HG02610 (cell line): Measurements from ENCODE around the gene SLC44A2.
"Not testable (repeated sequence)": the region's sequence is repeated elsewhere in the genome, so short reads cannot be mapped to it uniquely, and the experiment has no call there.

Source experiments
- ATAC-seq: cut with Tn5 transposase; IDR thresholded peaks from one replicate; pipeline ENCODE4 v1.9.1; 2021; ENCODE audit warnings: mild to moderate bottlenecking, moderate library complexity; ENCODE audit not compliant: unreplicated experiment

The SLC44A2 gene

DNA sequence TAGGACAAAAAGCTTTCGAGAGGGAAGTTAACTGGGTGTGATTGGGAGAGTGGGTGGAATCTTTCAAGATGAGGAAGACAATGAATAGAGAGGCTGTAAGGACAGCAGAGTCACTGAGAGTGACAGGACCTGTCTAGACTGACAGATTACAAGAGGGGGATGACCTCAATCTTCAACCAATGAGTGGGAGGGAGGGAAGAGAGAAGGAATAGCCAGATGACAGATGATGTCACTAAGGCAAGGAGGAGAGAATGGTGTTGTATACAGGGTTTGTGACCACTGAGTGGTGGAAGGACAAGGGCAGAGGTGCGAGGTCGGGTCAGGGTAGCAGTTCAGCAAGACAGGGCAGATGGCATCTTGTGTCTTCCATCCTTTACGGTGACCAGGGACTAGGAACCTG is 23.0 kb downstream of the SLC44A2 start:
- ATAC-seq, result no peak

DNA sequence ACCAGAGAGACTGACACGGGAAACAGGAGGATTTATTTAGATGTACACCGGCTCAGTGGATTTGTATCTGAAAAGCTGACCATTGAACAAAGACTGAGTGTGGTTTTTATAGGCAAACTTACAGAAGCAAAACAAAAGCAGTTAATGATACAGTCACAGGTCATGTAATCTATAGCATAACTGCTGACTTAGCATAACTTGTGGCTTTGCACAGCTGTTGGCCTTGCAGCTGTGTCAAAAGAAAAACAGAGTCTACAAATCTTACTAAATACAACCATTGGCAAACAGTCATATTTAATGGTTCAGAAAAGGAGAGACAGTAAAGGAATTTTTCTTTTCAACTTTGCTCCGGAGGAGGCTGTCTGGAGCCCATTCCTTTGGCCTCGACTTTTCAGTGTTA is 26.5 kb downstream of the SLC44A2 start:
- no peak for ATAC-seq

DNA sequence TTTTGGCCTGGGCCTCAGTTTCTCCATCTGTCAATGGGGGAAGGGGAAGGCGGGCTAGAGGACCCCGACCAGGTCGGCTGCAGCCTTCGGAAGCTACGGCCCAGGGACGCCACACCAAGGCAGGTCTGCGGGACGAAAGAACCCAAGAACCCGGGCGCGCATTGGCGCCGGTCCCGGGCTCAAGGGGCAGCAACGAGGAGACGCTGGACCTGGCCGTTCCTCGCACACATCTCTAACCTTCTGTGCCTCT is 28.1 kb downstream of the SLC44A2 start:
- ATAC-seq, result no peak

DNA sequence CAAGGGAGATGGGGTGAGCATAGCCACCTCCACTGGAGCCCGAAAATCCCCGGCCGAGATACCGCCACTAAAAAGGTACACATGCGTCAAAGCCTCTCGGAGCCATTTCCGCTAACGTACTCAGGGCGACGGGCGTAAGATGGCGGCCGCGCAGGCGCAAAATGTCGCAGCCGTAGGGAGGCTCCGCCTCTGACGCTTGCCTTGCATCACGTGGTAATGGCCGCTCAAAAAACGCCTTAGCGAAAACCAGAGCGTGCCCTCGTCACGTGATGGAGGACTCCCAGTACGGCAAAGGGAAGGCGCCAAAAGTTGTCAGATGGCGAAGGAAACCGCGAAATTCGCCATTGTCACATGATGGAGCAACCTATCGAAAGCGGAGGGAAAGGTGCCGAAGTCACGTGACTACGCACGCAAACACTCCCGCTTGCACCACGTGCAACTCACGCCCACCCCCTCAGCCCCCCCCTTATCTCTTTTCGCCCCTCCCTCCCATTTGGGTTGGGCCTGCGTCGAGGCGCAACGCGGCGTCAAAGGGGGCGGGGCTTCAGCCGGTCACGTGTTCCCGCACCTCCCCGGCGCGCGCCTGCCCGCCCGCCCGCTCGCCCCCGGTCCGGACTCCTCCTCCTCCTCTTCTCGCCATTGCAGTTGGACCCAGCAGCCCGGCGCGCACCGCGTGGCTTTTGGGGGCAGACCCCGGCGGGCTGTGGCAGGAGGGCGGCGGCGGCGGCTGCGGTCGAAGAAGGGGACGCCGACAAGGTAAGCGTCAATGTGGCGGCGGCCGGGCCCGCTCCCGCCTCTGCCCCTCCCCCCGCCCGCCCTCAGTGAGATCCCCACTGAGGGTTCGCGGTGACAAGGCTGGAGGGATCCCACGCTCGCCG is 28.6 kb downstream of the SLC44A2 start, which contains the start of gene ILF3:
ILF3 (plus strand) TSS at position 615 of the 878 bp plus-strand sequence. CDS start 16,260 bp downstream, outside the sequence.
- ATAC-seq, result peak; percentile 72

DNA sequence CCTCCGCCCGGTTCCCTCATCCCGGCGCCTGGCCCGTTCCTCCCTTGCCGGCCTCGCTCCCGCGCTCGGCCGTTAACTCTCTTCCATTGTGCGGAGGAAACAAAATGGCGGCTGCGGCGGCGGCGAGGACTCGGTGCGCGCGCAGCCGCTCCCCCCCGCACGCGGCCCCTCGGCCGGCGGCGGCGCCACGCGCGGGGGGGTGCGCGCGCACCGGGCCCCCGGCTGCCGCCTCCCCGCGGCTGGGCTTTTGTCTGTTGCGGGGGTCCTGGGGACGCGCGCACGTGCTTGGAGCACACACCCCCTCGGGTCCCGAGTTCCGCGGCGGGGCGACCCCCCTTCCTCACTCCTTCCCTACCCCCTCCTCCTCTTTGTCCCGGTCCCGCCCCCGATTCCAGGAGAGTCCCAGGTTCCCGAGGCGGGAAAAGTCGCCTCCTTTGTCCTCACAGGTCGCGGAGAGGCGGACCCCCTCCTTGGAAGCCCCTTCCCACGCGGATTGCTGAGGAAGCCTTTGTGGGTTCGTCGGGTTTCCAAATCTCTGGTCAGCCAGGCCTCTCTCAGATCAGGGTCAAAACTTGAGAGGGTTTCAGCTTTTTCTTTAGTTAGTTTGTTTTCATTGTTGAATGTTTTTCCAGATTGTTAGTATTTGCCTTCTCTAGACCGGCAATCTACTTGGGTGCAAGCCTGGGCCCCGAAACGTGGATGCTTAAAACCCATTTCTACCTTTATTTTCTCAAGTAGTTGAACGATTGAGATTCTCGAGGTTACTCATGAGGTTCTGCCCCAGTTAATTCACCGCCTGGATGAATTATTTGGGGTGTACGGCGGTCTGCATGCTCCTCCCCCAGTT is 29.5 kb downstream of the SLC44A2 start:
- no peak for ATAC-seq

DNA sequence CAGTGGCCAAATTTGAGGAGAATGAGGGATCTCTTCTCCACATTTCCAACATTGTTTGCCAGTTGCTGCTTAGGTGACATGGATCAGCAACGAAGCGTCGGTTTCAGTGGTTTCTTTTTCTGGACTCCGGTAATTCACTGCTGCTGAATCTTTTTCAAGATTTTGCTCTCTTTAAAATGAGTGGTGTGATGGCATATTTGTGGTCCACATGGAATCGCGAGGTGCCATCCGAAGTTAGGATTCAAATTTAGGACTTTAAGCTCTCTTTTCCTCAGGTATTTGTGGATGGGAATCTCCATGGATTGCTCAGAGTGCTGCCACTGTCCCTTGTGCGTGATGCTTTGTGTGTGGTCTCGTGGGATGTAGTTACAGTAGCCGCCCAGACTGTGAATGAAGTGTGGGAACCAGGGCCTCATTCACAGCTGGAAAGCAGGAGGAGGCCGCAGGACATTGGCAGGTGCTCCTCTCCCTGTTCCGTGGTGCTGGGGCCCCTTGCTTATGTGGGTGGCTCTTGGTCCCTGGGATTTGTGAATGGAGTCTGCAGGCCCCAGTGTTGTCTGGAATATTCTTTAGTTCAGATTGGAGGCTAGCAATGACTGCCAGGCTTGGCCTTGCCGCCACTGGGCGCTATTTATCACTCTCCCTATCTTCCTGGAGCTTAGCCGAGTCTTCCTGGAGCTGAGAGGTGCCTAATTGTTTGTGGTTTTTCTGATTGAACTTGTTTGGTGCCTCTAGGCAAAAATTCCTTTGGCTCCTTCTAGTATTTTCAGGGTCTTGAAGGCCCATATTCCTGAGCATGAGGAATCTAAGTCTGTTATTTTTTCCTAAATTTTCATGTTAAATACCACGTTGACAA is 30.3 kb downstream of the SLC44A2 start:
- no peak for ATAC-seq

DNA sequence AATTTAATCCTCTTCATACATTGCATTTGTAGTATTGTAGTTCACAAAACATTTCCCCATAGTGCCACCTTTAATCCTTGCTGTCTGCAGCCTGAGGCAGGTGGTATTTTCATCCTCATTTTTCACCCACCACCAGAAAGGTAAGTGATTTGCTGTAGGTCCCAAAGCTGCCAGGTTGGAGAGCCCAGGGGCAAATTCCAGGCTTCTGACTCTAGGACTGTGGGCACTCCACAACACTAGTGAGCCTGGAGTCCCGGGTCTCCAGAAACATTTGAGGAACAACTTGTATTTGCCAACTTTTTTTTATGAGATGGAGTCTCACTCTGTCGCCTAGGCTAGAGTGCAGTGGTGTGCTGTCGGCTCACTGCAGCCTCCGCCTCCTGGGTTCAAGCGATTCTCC is 35.0 kb downstream of the SLC44A2 start:
- no peak for ATAC-seq

DNA sequence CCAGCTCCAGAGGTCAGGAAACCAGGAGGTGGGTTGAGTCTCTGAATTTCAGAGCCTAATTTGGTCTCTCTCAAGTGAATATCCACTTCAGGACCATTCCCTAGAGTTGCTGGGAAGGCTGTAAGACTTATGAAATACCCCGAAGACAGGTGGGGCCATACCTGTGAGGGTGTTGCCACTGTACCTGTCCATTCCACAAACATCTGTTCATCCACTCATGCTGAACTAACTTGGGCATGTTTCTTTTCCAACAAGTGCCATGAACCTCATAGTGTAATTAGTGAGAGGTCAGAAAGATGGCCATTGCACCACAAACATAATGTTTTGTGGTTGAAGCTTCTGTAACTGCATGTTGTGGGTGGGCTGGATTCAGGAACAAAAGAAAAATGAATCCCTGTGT is 36.6 kb downstream of the SLC44A2 start:
- ATAC-seq, result no peak

DNA sequence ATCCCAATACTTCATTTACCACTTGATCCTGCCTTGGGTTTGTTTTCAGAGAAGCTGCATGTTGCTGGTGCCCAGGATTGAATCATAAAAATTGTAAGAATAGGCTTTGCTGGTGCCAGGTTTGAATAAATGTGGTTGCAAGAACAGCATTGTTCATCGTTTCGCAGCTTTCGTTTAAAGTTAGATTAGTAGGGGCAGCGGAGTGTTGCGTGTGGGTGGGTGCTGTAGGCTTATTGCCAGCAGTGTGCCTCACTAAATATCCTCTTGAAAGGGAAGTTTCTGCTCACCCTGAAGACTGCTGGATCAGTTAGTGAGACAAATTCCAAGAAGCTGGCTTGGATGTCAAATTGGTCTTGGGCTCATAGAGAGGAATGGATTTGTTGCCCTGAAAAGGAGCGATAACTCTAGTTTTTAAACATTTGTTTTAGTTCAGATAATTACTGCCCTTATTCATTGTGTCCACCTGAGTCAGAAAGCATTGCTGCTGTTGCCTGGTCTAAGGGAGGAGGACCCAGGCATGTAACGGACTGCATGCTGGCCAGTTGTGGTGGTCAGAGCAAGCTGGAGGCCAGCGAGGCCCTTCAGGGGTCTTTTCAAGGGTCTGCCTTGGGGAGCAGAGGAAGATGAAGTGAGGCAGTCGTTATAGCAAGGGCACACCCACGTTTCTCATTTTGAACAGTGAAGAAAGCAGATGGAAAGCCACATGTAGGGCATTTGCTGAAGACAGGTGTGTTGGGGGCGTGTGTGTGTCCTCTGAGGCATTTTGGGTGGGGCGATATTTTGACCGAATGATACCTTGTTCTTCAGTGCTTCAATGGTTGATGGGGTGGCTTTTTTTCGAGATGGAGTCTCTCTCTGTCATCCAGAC is 37.3 kb downstream of the SLC44A2 start:
- ATAC-seq, result no peak

DNA sequence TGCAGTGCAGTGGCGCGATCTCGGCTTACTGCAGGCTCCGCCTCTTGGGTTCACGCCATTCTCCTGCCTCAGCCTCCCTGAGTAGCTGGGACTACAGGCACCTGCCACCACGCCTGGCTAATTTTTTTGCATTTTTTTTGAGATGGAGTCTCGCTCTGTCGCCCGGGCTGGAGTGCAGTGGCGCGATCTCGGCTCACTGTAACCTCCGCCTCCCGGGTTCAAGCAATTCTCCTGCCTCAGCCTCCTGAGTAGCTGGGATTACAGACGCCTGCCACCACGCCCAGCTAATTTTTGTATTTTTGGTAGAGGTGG is 37.9 kb downstream of the SLC44A2 start:
- ATAC-seq, result not testable (repeated sequence)

DNA sequence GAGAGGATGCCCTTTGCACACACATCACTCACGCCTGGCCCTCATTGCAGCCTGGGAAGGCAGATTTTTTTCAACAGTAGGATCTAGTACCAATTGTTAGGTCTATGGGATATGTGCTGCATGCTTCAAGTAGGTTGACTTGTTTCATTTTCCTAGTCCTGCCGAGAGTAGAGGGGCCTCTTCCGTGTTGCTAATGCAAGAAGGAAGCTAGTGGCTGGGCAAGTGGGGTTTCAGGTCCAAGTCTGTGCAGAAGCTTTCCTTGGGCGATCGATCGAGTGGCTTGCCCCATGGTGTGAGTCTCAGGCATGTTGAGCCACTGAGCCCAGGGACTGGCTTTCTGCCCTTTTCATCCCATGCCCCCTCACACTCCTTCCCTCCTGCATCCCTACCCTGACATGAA is 42.5 kb downstream of the SLC44A2 start:
- ATAC-seq, result no peak

DNA sequence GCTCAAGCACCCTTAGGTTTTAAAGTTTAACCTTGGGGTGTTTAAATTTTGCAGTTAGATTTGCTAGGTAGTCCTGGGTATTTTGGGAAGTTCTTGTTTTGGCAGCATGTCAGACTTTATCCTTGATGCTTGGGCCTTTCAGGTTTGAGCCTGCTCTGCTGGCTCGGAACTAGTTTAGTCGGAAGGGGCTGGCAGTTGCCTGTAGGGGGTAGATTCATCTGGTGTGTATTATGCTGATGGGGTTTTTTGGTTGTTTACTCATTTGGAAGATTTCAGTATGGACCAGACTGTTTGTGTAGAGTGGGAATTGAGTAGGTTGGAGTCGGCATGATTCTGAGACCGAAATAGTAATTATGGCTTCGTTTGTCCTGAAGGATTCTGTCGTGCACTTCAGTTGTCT is 43.9 kb downstream of the SLC44A2 start:
- no peak for ATAC-seq

DNA sequence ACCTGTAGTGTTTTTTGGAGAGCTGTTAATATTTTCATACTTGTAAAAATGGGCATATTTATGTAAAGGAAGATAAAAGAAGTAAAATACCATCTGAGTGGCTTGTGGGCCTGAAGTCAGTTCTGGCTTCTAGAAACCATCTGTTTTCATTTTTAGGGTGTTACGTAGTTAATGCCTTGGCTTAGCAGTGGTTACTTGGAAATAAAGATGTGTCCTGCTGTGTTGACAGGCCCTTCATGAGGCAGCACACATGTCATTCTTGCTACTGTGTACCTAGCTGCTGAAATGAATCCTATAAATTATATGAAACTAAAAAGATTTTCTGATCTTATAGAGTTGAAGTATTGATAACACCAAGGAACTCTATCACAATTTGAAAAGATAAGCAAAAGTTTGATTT is 44.8 kb downstream of the SLC44A2 start:
- no peak for ATAC-seq

DNA sequence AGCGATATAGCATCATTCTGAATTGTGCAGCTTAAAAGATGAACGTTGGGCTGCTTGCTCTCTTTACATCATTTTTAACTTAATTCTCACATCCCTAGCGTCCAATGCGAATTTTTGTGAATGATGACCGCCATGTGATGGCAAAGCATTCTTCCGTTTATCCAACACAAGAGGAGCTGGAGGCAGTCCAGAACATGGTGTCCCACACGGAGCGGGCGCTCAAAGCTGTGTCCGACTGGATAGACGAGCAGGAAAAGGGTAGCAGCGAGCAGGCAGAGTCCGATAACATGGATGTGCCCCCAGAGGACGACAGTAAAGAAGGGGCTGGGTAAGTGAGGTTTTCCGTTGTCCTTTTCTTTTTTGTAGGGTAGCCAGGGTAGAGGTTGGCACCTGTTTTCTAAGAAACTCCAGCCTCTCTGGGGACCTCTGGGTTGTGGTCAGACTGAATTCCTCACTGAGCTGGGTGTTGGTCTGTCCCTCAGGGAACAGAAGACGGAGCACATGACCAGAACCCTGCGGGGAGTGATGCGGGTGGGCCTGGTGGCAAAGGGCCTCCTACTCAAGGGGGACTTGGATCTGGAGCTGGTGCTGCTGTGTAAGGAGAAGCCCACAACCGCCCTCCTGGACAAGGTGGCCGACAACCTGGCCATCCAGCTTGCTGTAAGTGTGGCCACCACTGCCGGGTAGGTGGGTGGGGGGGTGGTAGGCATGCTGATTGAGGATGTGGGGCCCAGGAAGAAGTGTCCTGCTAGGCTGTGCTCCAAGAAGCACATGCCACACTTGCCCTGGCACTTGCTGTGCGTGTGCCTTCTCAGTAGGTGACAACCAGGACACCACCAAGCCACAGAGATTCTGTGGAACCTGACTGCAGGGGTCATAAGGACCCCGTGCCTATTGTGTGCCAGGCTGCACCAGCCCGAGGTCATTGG is 45.8 kb downstream of the SLC44A2 start:
- ATAC-seq, result no peak

DNA sequence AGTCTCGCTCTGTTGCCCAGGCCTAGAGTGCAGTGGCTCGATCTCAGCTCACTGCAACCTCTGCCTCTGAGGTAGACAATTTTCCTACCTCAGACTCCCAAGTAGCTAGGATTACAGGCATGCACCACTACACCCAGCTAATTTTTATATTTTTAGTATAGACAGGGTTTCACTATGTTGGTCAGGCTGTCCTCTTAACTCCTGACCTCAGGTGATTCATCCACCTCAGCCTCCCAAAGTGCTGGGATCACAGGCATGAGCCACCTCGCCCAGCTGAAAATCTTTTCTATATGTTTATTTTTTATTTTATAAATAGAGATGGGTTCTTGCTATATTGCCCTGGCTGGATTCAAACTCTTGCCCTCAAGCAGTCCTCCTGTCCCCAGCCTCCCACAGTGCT is 46.6 kb downstream of the SLC44A2 start:
- not testable (repeated sequence) for ATAC-seq

DNA sequence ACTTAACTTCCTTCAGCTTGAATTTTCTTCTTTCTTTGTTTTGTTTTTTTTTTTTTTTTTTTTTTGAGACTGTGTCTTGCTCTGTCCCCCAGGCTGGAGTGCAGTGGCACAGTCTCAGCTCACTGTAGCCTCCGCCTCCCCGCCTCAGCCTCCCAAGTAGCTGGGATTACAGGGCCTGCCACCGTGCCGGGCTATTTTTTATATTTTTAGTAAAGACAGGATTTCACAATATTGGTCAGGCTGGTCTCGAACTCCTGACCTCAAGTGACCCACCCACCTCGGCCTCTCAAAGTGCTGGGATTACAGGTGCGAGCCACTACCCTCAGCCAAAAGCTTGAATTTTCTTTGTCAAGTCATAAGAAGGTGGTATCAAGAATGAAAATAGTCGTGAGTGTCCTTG is 49.9 kb downstream of the SLC44A2 start:
- not testable (repeated sequence) for ATAC-seq

DNA sequence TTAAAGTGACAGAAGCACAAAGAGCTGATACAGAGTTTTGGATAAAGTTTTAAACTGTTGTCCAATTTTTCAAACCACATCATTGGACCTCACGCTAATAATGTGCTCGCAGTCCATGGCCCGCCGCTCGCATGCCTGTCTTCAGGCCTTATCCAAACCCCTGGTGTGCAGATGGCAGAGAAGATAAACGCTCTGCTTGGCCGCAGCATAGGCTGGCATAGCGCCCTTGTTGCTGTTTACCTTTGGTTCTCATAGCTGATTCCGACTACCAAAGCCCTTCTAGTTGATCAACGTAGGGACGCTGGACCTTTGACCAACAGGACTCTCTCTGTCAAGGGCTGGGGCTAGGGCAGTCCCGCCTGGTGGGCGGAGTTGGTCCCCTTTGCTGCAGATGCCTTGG is 52.4 kb downstream of the SLC44A2 start:
- ATAC-seq, result no peak

DNA sequence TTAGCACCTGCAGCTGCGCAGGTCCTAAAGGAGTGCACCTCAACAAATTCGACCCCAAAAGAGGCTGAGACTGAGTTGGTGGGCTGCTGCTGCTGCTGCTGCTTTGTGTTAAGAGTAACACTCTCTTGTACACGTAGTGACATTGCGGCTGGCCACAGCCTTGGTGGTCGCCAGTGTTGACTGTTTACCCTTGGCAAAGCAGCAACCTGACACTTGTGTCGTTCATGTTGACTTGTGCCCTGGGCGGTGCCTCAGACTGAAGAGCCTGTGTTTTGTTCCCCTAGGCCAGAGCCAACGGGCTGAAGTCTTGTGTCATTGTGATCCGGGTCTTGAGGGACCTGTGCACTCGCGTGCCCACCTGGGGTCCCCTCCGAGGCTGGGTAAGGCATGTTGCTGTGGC is 53.5 kb downstream of the SLC44A2 start:
- no peak for ATAC-seq

DNA sequence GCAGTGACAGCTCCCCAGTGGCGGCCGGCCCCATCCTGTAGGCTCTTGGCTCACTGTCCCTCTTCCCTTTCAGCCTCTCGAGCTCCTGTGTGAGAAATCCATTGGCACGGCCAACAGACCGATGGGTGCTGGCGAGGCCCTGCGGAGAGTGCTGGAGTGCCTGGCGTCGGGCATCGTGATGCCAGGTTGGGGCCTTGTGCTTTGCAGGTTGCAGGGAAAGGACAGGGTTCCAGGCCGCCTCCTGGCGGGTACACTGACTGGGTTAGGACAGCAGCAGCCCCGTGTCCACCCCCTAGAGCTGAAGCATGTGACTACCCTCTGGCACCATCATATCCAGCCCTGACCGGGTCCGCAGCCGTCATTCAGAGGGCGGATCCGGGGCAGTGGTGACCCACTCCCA is 54.4 kb downstream of the SLC44A2 start:
- ATAC-seq, result no peak
